GM13976 (cell line): ENCODE data around the gene RP9.

Experiments
- DNase-seq: peaks from one replicate; pipeline ENCODE4 v3.0.0; 2012; ENCODE audit warnings: low spot score
- CTCF ChIP-seq: IDR thresholded peaks from 2 replicates; pipeline ENCODE4 v1.5.1; 2012; ENCODE audit warnings: borderline replicate concordance, mild to moderate bottlenecking; ENCODE audit not compliant: insufficient read depth; ENCODE audit errors: extremely low read depth, missing control alignments, control extremely low read depth
- in situ Hi-C: fragments of 300-500 bp; cut with MboI; formaldehyde crosslinking; loops from one replicate; pipeline ENCODE4 v1.12.0; 2022; ENCODE audit warnings: low sequenced_read_pairs, mixed read lengths, inconsistent platforms; ENCODE audit not compliant: unreplicated experiment

Gene RP9

GRCh38 chr7:33093266-33093665, 15.9 kb downstream of the RP9 start:
- no peak for DNase-seq
- no peak for TF ChIP-seq CTCF
- in situ Hi-C loops = no loop called here

GRCh38 chr7:33091641-33092191, 17.5 kb downstream of the RP9 start:
- in situ Hi-C loops = no loop called here
- DNase-seq = no peak
- no peak for TF ChIP-seq CTCF

- in situ Hi-C loops = no loop called here
- DNase-seq = no peak
- TF ChIP-seq CTCF = no peak
These were observed 18.1 kb downstream of the RP9 start for GRCh38 chr7:33091111-33091531.

- TF ChIP-seq CTCF = no peak
- in situ Hi-C loops = no loop called here
- DNase-seq = no peak
These were observed 20.1 kb downstream of the RP9 start for GRCh38 chr7:33089142-33089541.

GRCh38 chr7:33087858-33088257, 21.3 kb downstream of the RP9 start:
- in situ Hi-C loops = no loop called here
- DNase-seq = no peak
- TF ChIP-seq CTCF = no peak

GRCh38 chr7:33087356-33087755, 21.8 kb downstream of the RP9 start:
- in situ Hi-C loops = no loop called here
- TF ChIP-seq CTCF = no peak
- no peak for DNase-seq
